ENCODE measurements around the gene MRPS34. TPM values are rescaled to one million over a fixed set of nuclear protein-coding genes. Genes with fewer than 3 reads are reported as not detected.

The MRPS34 gene
- total RNA-seq, 4 donors from 2014 or later = 56.8 to 84.2 (median 78.6) TPM

DNA sequence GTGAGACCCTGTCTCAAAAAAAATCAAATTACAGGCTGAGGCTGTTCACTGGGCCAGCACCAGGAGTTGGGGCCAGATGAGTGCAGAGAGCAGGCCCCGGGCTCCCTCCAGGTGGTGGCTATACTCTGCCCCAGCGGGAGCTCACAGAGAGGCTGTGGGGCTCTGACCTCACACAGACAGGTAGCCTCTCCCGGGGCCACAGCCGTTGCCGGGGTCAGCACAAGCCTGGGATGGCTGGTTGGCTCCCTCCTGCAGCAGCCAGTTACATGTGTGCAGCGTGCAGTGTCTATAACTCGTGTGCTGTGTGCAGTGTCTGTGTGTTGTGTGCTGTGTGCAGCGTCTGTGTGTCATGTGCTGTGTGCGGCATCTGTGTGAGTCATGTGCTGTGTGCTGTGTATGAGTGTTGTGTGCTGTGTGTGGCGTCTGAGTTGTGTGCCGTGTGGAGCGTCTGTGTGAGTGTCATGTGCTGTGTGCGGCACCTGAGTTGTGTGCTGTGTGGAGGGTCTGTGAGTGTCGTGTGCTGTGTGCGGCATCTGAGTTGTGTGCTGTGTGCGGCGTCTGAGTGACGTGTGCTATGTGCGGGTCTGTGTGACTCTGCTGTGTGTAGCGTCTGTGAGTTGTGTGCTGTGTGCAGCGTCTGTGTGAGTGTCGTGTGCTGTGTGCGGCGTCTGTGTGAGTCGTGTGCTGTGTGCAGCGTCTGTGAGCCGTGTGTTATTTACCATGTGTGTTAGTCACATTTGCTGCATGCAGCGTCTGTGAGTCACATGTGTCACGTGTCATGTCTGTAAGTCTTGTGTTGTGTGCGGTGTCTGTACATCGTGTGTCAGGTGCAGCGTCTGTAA lies 46.1 kb downstream of the MRPS34 start:
- TF ChIP-seq CTCF (IDR thresholded peaks at IDR 0.05) = no peak
- no peak for ATAC-seq (ENCODE audit: low FRiP score)
- DNase-seq (ENCODE audit: low spot score) = no peak

- DNase-seq (ENCODE audit: low spot score) (no peak), ATAC-seq (ENCODE audit: low FRiP score) (no peak)
- TF ChIP-seq CTCF (IDR thresholded peaks at IDR 0.05) = no peak
Measured at GRCh38 chr16:1724491-1724890, 48.4 kb downstream of the MRPS34 start.

DNA sequence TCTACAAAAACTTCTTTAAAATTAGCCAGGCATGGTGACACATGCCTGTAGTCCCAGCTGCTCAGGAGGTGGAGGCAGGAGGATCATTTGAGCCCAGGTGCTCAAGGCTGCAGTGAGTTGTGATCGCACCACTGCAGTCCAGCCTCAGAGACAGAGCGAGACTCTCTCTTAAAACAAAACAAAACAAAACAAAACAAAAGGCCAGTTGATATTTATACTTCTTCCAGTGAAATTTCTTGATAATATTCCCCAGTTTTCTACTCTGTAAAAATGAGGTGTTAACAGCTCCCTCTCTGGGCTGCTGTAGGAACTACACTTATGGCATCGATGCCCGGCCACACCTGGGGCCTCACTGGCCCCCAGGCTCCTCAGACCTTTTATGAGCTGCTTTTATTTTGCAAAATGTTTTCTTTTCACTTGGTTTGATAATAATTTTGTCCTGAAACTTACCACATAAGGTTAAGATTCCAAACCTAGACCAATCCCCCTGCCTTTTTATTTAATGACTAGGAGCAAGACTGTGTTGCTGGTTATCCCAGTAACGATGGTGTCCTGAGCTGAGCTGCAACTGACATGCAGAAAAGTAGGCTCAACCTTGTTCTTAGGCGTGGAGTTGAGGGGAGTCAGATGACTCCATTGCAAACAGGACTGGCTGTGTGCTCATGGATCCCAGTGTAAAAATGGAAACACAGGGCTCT lies 49.3 kb downstream of the MRPS34 start:
- ATAC-seq (ENCODE audit: low FRiP score) (no peak), DNase-seq (ENCODE audit: low spot score) (peak; percentile 32)
- TF ChIP-seq CTCF (IDR thresholded peaks at IDR 0.05) = no peak

Small RNA genes lying within 50 kb of the gene (small RNA-seq; reads per million reads assigned to genes)
- 0.77 reads per million for gene MIR3177

Other genes with a start within 250 kb of the MRPS34 start
- gene TMEM204, start 239.5 kb downstream of the MRPS34 start, total RNA-seq = 100 to 1,000 TPM in 1 of 4 donors, 10 to 100 TPM in 3; 21.4 to 141 (median 41.7) TPM
- gene IFT140, start 161.1 kb downstream of the MRPS34 start, total RNA-seq = 10 to 100 TPM; 13.6 to 21.0 (median 19.6) TPM
- 10 to 100 TPM in 2 of 4 donors, 1 to 10 TPM in 2; 7.6 to 11.7 (median 9.8) TPM for gene CRAMP1, start 160.8 kb downstream of the MRPS34 start, total RNA-seq
- 10 to 100 TPM; 22.7 to 28.5 (median 23.8) TPM for gene JPT2, start 94.9 kb downstream of the MRPS34 start, total RNA-seq
- 10 to 100 TPM; 27.3 to 73.3 (median 51.6) TPM for gene MAPK8IP3, start 66.9 kb downstream of the MRPS34 start, total RNA-seq
- gene NME3, start 1.6 kb downstream of the MRPS34 start, total RNA-seq = 10 to 100 TPM; 51.4 to 83.2 (median 69.6) TPM
- 10 to 100 TPM in 1 of 4 donors, 1 to 10 TPM in 3; 5.9 to 16.2 (median 7.1) TPM for gene EME2, start 324 bp downstream of the MRPS34 start, total RNA-seq
- gene SPSB3, start 9.4 kb upstream of the MRPS34 start, total RNA-seq = 10 to 100 TPM; 39.5 to 88.1 (median 50.7) TPM
- 10 to 100 TPM; 49.2 to 85.9 (median 60.2) TPM for gene NUBP2, start 9.8 kb upstream of the MRPS34 start, total RNA-seq
- gene IGFALS, start 20.6 kb upstream of the MRPS34 start, total RNA-seq = under 1 TPM in 2 of 4 donors, not detected in 2; 0.19 to 0.50 TPM
- gene HAGH, start 53.7 kb upstream of the MRPS34 start, total RNA-seq = 100 to 1,000 TPM in 1 of 4 donors, 10 to 100 TPM in 3; 69.8 to 130 (median 81.5) TPM
- gene FAHD1, start 54.1 kb upstream of the MRPS34 start, total RNA-seq = 10 to 100 TPM; 32.3 to 46.3 (median 34.1) TPM
- 1 to 10 TPM in 1 of 4 donors, not detected in 3; 1.7 TPM for gene MEIOB, start 99.0 kb upstream of the MRPS34 start, total RNA-seq
- gene HS3ST6, start 145.3 kb upstream of the MRPS34 start, total RNA-seq = not detected
- 10 to 100 TPM in 3 of 4 donors, 1 to 10 TPM in 1; 9.6 to 64.0 (median 17.1) TPM for gene MSRB1, start 170.1 kb upstream of the MRPS34 start, total RNA-seq
- not detected for gene RPL3L, start 181.6 kb upstream of the MRPS34 start, total RNA-seq
- 100 to 1,000 TPM; 144 to 240 (median 183) TPM for gene NDUFB10, start 186.4 kb upstream of the MRPS34 start, total RNA-seq
- 1,000 to 10,000 TPM; 1,362 to 1,656 (median 1,543) TPM for gene RPS2, start 191.7 kb upstream of the MRPS34 start, total RNA-seq
- gene RNF151, start 193.7 kb upstream of the MRPS34 start, total RNA-seq = not detected
- 10 to 100 TPM; 32.2 to 44.3 (median 34.3) TPM for gene TBL3, start 198.9 kb upstream of the MRPS34 start, total RNA-seq
- gene NOXO1, start 208.3 kb upstream of the MRPS34 start, total RNA-seq = not detected
- gene GFER, start 211.1 kb upstream of the MRPS34 start, total RNA-seq = 10 to 100 TPM; 11.9 to 18.4 (median 16.0) TPM
- 1 to 10 TPM in 1 of 4 donors, under 1 TPM in 1, not detected in 2; 0.28 to 1.6 TPM for gene SYNGR3, start 216.8 kb upstream of the MRPS34 start, total RNA-seq
- 10 to 100 TPM; 19.1 to 49.0 (median 24.3) TPM for gene ZNF598, start 236.7 kb upstream of the MRPS34 start, total RNA-seq
- under 1 TPM in 1 of 4 donors, not detected in 3; 0.48 TPM for gene NPW, start 246.7 kb upstream of the MRPS34 start, total RNA-seq